OCI-LY3 (cell line): ENCODE measurements around the gene MSRB2.

Source experiments
- H2AFZ ChIP-seq: fragments of 200-600, 300-600 bp; shearing (Covaris generic); 2 replicates; pipeline ENCODE4 v1.6.0; 2014; ENCODE audit warnings: antibody characterized with exemption, low read depth, low read length
- H3K27ac ChIP-seq: fragments of 200-600, 300-600 bp; sonication (generic); 2 replicates; pipeline ENCODE4 v1.5.1; 2014; ENCODE audit warnings: mild to moderate bottlenecking, low read length, moderate library complexity, mixed read lengths
- H3K27me3 ChIP-seq: fragments of 200-600, 300-600 bp; sonication (generic); 2 replicates; pipeline ENCODE4 v1.6.1; 2014; ENCODE audit warnings: low read depth, low read length, mixed read lengths
- H3K36me3 ChIP-seq: fragments of 200-600, 300-600 bp; sonication (generic); replicated peaks from 2 replicates; pipeline ENCODE3; 2014; ENCODE audit warnings: low read depth, low read length, mixed read lengths
- H3K4me1 ChIP-seq: fragments of 300-600, 200-600 bp; sonication (generic); 2 replicates; pipeline ENCODE4 v1.6.1; 2014; ENCODE audit warnings: low read length, mixed read lengths
- H3K4me2 ChIP-seq: fragments of 200-600, 300-600 bp; sonication (generic); 2 replicates; pipeline ENCODE4 v1.6.1; 2014; ENCODE audit warnings: low read length, mixed read lengths
- H3K4me3 ChIP-seq: fragments of 300-600, 200-600 bp; sonication (generic); 2 replicates; pipeline ENCODE4 v1.5.1; 2014; ENCODE audit warnings: antibody characterized with exemption, mild to moderate bottlenecking, low read length, moderate library complexity
- H3K79me2 ChIP-seq: fragments of 300-600, 200-600 bp; shearing (Covaris generic); 2 replicates; pipeline ENCODE4 v1.6.1; 2014; ENCODE audit warnings: mild to moderate bottlenecking, low read length, mixed read lengths
- H3K9ac ChIP-seq: fragments of 300-600, 200-600 bp; shearing (Covaris generic); 2 replicates; pipeline ENCODE4 v1.6.0; 2014; ENCODE audit warnings: mild to moderate bottlenecking, low read length, moderate library complexity
- H3K9me3 ChIP-seq: fragments of 200-600, 300-600 bp; shearing (Covaris generic); 2 replicates; pipeline ENCODE4 v1.6.1; 2014; ENCODE audit warnings: low read length, mixed read lengths; ENCODE audit not compliant: insufficient read depth
- H4K20me1 ChIP-seq: fragments of 200-600, 300-600 bp; sonication (generic); 2 replicates; pipeline ENCODE4 v1.6.1; 2016; ENCODE audit warnings: low read length, mixed read lengths; ENCODE audit not compliant: insufficient read depth
- CTCF ChIP-seq: fragments of 200-600, 300-600 bp; sonication (generic); IDR thresholded peaks from 2 replicates; pipeline ENCODE4 v1.5.1; 2014; ENCODE audit warnings: antibody characterized with exemption, low read length, low read depth
- EZH2phosphoT487 ChIP-seq: fragments of 200-600 bp; shearing (Covaris generic); IDR thresholded peaks from 2 replicates; pipeline ENCODE4 v1.6.1; 2018; ENCODE audit warnings: antibody characterized with exemption, mixed run types, low read depth

The MSRB2 gene

GRCh38 chr10:23056186-23056579 lies 39.2 kb upstream of the MSRB2 start:
- no peak overlapping the region for H3K27ac ChIP-seq
- H3K4me1 ChIP-seq, result no peaks in the 10 kb centered on the region
- H2AFZ ChIP-seq, result no peak overlapping the region
- H4K20me1 ChIP-seq, result no peaks in the 10 kb centered on the region
- H3K9ac ChIP-seq, result no peak overlapping the region
- no peaks in the 10 kb centered on the region for H3K36me3 ChIP-seq
- no peaks in the 10 kb centered on the region for H3K9me3 ChIP-seq
- H3K4me3 ChIP-seq, result no peak overlapping the region
- no peaks in the 10 kb centered on the region for H3K79me2 ChIP-seq
- TF ChIP-seq EZH2phosphoT487, result no peak
- TF ChIP-seq CTCF, result no peak
- no peak overlapping the region for H3K4me2 ChIP-seq
- no peaks in the 10 kb centered on the region for H3K27me3 ChIP-seq

GRCh38 chr10:23058366-23058765 lies 37.0 kb upstream of the MSRB2 start:
- no peak overlapping the region for H3K9ac ChIP-seq
- H3K36me3 ChIP-seq, result no peaks in the 10 kb centered on the region
- TF ChIP-seq EZH2phosphoT487 (no peak), CTCF (no peak)

GRCh38 chr10:23060918-23061317 lies 34.5 kb upstream of the MSRB2 start:
- Histone ChIP-seq H2AFZ (no peak overlapping the region), H3K4me2 (no peak overlapping the region)

More at GRCh38 chr10:23058366-23058765, 37.0 kb upstream of the MSRB2 start:
- no peak overlapping the region for H2AFZ ChIP-seq
- H4K20me1 ChIP-seq, result no peaks in the 10 kb centered on the region
- H3K4me2 ChIP-seq, result no peak overlapping the region
- no peaks in the 10 kb centered on the region for H3K27me3 ChIP-seq
- no peaks in the 10 kb centered on the region for H3K79me2 ChIP-seq
- no peaks in the 10 kb centered on the region for H3K9me3 ChIP-seq
- H3K4me1 ChIP-seq, result no peaks in the 10 kb centered on the region
- no peak overlapping the region for H3K4me3 ChIP-seq
- no peak overlapping the region for H3K27ac ChIP-seq

More at GRCh38 chr10:23060918-23061317, 34.5 kb upstream of the MSRB2 start:
- no peaks in the 10 kb centered on the region for H4K20me1 ChIP-seq
- H3K4me3 ChIP-seq, result no peak overlapping the region
- no peaks in the 10 kb centered on the region for H3K4me1 ChIP-seq
- no peaks in the 10 kb centered on the region for H3K27me3 ChIP-seq
- H3K9me3 ChIP-seq, result no peaks in the 10 kb centered on the region
- TF ChIP-seq CTCF, result no peak
- TF ChIP-seq EZH2phosphoT487, result no peak
- no peak overlapping the region for H3K9ac ChIP-seq
- no peaks in the 10 kb centered on the region for H3K79me2 ChIP-seq
- no peaks in the 10 kb centered on the region for H3K36me3 ChIP-seq
- H3K27ac ChIP-seq, result no peak overlapping the region
